Bronchial epithelial cell (primary cell): Measurements from ENCODE around the gene STX2. TPM values are rescaled to one million over a fixed set of nuclear protein-coding genes. Genes with fewer than 3 reads are reported as not detected.

Experiments used
- DNase-seq: peaks from one replicate; pipeline ENCODE4 v3.0.0-alpha.2; 2010; ENCODE audit warnings: low read depth
- FAIRE-seq: peaks from 2 replicates; lab custom pipeline; 2011; peaks lifted over from hg19 to GRCh38; lab: Jason Lieb, UNC
- H3K27me3 ChIP-seq: 2 replicates; pipeline ENCODE4 v1.5.1; 2011; ENCODE audit warnings: low read length; ENCODE audit not compliant: control insufficient read depth, insufficient read depth
- H3K36me3 ChIP-seq: 2 replicates; pipeline ENCODE4 v1.5.1; 2011; ENCODE audit warnings: low read length; ENCODE audit not compliant: control insufficient read depth, insufficient read depth
- H3K4me3 ChIP-seq: 2 replicates; pipeline ENCODE4 v1.5.1; 2011; ENCODE audit warnings: mild to moderate bottlenecking, low read depth, low read length, control low read depth
- CTCF ChIP-seq: IDR thresholded peaks from 2 replicates; pipeline ENCODE4 v1.5.1; 2011; ENCODE audit warnings: mild to moderate bottlenecking, moderate library complexity, low read length, control low read depth, inconsistent platforms; ENCODE audit not compliant: insufficient read depth, severe bottlenecking
- total RNA-seq: library from RNA; depleted of rRNA; stranded (reverse); fragments of >200 nt; gene quantifications from 2 replicates; pipeline ENCODE4 v1.2.1, GENCODE V29; 2014

Gene STX2
- total RNA-seq, 1 donor from 2014 or later: 8.4 TPM

- TF ChIP-seq CTCF: no peak
- Histone ChIP-seq H3K36me3 (peaks cover 1% of the 10 kb centered on the region), H3K4me3 (no peak overlapping the region), H3K27me3 (no peaks in the 10 kb centered on the region)
- DNase-seq (no peak), FAIRE-seq (no peak)
Observed at GRCh38 chr12:130815028-130815741, 23.9 kb downstream of the STX2 start.

DNA sequence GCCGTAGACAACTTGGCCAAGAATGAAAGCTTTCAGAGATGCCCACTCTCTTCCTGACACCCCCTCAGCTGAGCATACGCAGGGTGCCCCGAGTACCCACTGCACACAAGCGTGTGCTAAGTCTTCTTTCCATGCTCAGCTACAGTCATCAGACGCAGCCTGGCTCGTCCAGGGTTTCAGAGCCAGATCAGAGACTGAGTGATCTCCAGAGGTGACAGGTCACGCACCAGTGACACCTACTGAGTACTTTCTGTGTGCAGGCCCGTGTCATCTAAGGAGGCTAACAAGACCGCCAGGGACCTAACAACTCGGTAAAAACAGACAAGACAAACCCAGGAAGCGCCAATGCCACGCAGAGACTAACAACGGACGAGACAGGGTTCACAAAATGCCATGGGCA lies 25.1 kb downstream of the STX2 start:
- TF ChIP-seq CTCF: no peak
- DNase-seq (no peak), FAIRE-seq (no peak)
- Histone ChIP-seq H3K4me3 (no peak overlapping the region), H3K36me3 (peaks cover 1% of the 10 kb centered on the region), H3K27me3 (no peaks in the 10 kb centered on the region)

DNA sequence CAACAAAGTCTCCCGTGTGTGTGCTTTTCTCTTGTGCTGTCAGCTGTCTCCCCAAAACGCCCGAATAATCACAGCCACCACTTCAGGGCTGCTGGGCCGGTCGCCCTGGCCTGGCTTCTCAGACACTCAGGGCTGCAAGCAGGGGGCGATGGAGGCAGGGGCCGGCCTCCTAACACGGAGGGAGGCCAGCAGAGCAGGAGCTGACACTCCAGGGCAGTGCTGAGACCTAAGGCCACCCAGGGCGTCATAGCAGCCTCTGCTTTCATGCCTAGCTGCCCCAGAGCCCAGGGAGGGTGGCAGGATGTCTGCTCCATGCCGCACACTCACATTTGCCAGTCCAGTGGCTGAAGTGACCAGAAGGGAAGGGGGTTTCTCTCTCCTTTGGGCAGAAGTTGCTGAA lies 25.6 kb downstream of the STX2 start:
- no peak overlapping the region for H3K4me3 ChIP-seq
- DNase-seq (no peak), FAIRE-seq (no peak)
- no peaks in the 10 kb centered on the region for H3K27me3 ChIP-seq
- peaks cover 1% of the 10 kb centered on the region for H3K36me3 ChIP-seq
- TF ChIP-seq CTCF: no peak

GRCh38 chr12:130809791-130810190 lies 29.3 kb downstream of the STX2 start:
- Histone ChIP-seq H3K27me3 (no peaks in the 10 kb centered on the region), H3K4me3 (no peak overlapping the region), H3K36me3 (peaks cover 1% of the 10 kb centered on the region)
- TF ChIP-seq CTCF: no peak
- no peak for DNase-seq
- FAIRE-seq: no peak

GRCh38 chr12:130807309-130807708 lies 31.7 kb downstream of the STX2 start:
- H3K36me3 ChIP-seq: peaks cover 1% of the 10 kb centered on the region
- FAIRE-seq: no peak
- H3K4me3 ChIP-seq: no peak overlapping the region
- no peaks in the 10 kb centered on the region for H3K27me3 ChIP-seq
- no peak for DNase-seq
- no peak for TF ChIP-seq CTCF

DNA sequence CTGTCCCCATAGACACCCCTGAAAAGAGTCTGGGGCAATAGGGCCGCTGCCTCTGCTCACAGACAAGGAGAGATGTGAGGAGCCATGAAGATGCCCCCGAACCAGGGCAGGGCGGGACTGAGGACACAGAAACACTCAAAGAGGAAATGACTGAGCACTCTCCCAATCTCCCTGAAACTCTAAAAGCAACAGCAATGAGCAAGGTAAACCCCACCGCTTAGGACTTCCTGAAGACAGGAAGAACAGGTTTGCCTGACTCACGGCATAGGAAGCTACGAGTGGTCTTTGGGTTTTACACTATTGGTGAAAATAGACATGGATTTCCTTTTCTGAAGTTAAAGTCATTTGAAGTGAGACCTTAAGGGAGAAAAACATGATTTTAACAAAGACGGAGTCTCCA lies 32.5 kb downstream of the STX2 start:
- FAIRE-seq (no peak), DNase-seq (peak; percentile 86)
- H3K36me3 ChIP-seq: peaks cover 1% of the 10 kb centered on the region
- H3K4me3 ChIP-seq: no peak overlapping the region
- TF ChIP-seq CTCF: no peak
- no peaks in the 10 kb centered on the region for H3K27me3 ChIP-seq
